Endodermal cell (in vitro differentiated cells): ENCODE data around the gene LRMDA. TPM values are rescaled to one million over a fixed set of nuclear protein-coding genes. Genes with fewer than 3 reads are reported as not detected.

Experiments
- DNase-seq: peaks from one replicate; pipeline ENCODE4 v3.0.0-alpha.2; 2017
- H3K27ac ChIP-seq: 2 replicates; pipeline ENCODE4 v1.5.1; 2013; ENCODE audit warnings: mild to moderate bottlenecking, low read depth, low read length, moderate library complexity
- H3K27me3 ChIP-seq: 2 replicates; pipeline ENCODE4 v1.6.1; 2013; ENCODE audit warnings: mild to moderate bottlenecking, low read length, moderate library complexity; ENCODE audit not compliant: insufficient read depth, control insufficient read depth, poor library complexity, severe bottlenecking
- H3K36me3 ChIP-seq: 2 replicates; pipeline ENCODE4 v1.7.0; 2013; ENCODE audit warnings: mild to moderate bottlenecking, low read length, moderate library complexity; ENCODE audit not compliant: control insufficient read depth, insufficient read depth
- H3K4me1 ChIP-seq: one replicate; pipeline ENCODE4 v1.7.0; 2013; ENCODE audit warnings: low read length; ENCODE audit not compliant: control insufficient read depth, insufficient read depth
- H3K4me3 ChIP-seq: 2 replicates; pipeline ENCODE4 v1.5.1; 2013; ENCODE audit warnings: mild to moderate bottlenecking, low read length, moderate library complexity
- H3K9ac ChIP-seq: 2 replicates; pipeline ENCODE4 v1.6.1; 2013; ENCODE audit warnings: mild to moderate bottlenecking, low read length, moderate library complexity; ENCODE audit not compliant: poor library complexity, severe bottlenecking; ENCODE audit errors: extremely low read depth
- H3K9me3 ChIP-seq: 2 replicates; pipeline ENCODE4 v1.6.1; 2013; ENCODE audit warnings: mild to moderate bottlenecking, low read length, moderate library complexity; ENCODE audit not compliant: control insufficient read depth
- H3K27ac Mint-ChIP-seq: 2 replicates; pipeline ENCODE4 v1.8.0; 2020; ENCODE audit warnings: mixed read lengths
- H3K27me3 Mint-ChIP-seq: 2 replicates; pipeline ENCODE4 v1.8.0; 2021; ENCODE audit warnings: mild to moderate bottlenecking, mixed read lengths; ENCODE audit not compliant: insufficient read depth
- H3K36me3 Mint-ChIP-seq: 2 replicates; pipeline ENCODE4 v1.8.0; 2020; ENCODE audit warnings: low read depth, mixed read lengths
- H3K4me1 Mint-ChIP-seq: 2 replicates; pipeline ENCODE4 v1.8.0; 2020; ENCODE audit warnings: mixed read lengths
- H3K4me3 Mint-ChIP-seq: 2 replicates; pipeline ENCODE4 v1.8.0; 2020; ENCODE audit warnings: mild to moderate bottlenecking, moderate library complexity, mixed read lengths
- H3K9me3 Mint-ChIP-seq: 2 replicates; pipeline ENCODE4 v1.8.0; 2020; ENCODE audit warnings: mild to moderate bottlenecking, mixed read lengths
- CTCF ChIP-seq: fragments of 200-600 bp; sonication (generic); conservative IDR thresholded peaks from 2 replicates; pipeline ENCODE4 v1.5.0; 2021; ENCODE audit warnings: antibody characterized with exemption, mild to moderate bottlenecking
- WGBS, 2 experiments: methylation state at CpG; one replicate each; pipeline versions ENCODE4 v1.1.5 to v1.1.7; 2013; ENCODE audit warnings: missing lambda C conversion rate in 2 of 2, mixed read lengths in 1 of 2; ENCODE audit not compliant: insufficient coverage in 1 of 2, insufficient read length in 1 of 2; 5-methylcytosine and 5-hydroxymethylcytosine counted together
- total RNA-seq, 2 donors: library from RNA; stranded (reverse); fragmentation: NEBNext Ultra II Directional in 1 of 2; extraction: Animal tissue kit (Norgen Biotek cat#: 25700) in 1 of 2; gene quantifications; 2 replicates in 1 of 2; 3 replicates in 1 of 2; pipeline ENCODE4 v1.2.1, GENCODE V29; 2021

LRMDA gene
- total RNA-seq, 2 donors from 2014 or later, result 1.7 to 5.1 TPM

GRCh38 chr10:76116523-76116922 is 685.1 kb downstream of the LRMDA start:
- peaks cover 26% of the 10 kb centered on the region for H3K4me1 ChIP-seq
- Mint-ChIP-seq H3K36me3 (no peaks in the 10 kb centered on the region), H3K4me3 (no peak overlapping the region), H3K9me3 (no peaks in the 10 kb centered on the region), H3K27me3 (peaks cover 2% of the 10 kb centered on the region), H3K4me1 (peaks cover 33% of the 10 kb centered on the region), H3K27ac (no peak overlapping the region)
- no peak overlapping the region for H3K4me3 ChIP-seq
- no peaks in the 10 kb centered on the region for H3K27me3 ChIP-seq
- H3K9ac ChIP-seq, result no peak overlapping the region
- WGBS, 2 experiments, result 87 to 93% methylated on average over 2 to 3 of the region's 3 CpGs
- no peaks in the 10 kb centered on the region for H3K9me3 ChIP-seq
- no peak overlapping the region for H3K27ac ChIP-seq
- no peak for TF ChIP-seq CTCF
- no peak for DNase-seq
- H3K36me3 ChIP-seq, result no peaks in the 10 kb centered on the region

GRCh38 chr10:76117949-76118348 is 686.5 kb downstream of the LRMDA start:
- no peak overlapping the region for H3K4me3 Mint-ChIP-seq
- no peak for TF ChIP-seq CTCF
- peaks cover 18% of the 10 kb centered on the region for H3K4me1 ChIP-seq
- DNase-seq, result no peak
- H3K9me3 ChIP-seq, result no peaks in the 10 kb centered on the region
- H3K27me3 Mint-ChIP-seq, result peaks cover 2% of the 10 kb centered on the region
- H3K36me3 ChIP-seq, result no peaks in the 10 kb centered on the region
- H3K36me3 Mint-ChIP-seq, result no peaks in the 10 kb centered on the region
- H3K9ac ChIP-seq, result no peak overlapping the region
- no peak overlapping the region for H3K27ac ChIP-seq
- H3K27me3 ChIP-seq, result no peaks in the 10 kb centered on the region
- H3K27ac Mint-ChIP-seq, result no peak overlapping the region
- no peak overlapping the region for H3K4me3 ChIP-seq
- H3K4me1 Mint-ChIP-seq, result peaks cover 24% of the 10 kb centered on the region
- H3K9me3 Mint-ChIP-seq, result no peaks in the 10 kb centered on the region

- Histone ChIP-seq H3K27me3 (no peaks in the 10 kb centered on the region), H3K9ac (no peak overlapping the region), H3K36me3 (no peaks in the 10 kb centered on the region), H3K4me3 (no peak overlapping the region), H3K4me1 (peaks cover 7% of the 10 kb centered on the region), H3K9me3 (no peaks in the 10 kb centered on the region), H3K27ac (no peak overlapping the region)
- Mint-ChIP-seq H3K36me3 (no peaks in the 10 kb centered on the region), H3K27me3 (peaks cover 2% of the 10 kb centered on the region), H3K9me3 (no peaks in the 10 kb centered on the region), H3K4me3 (no peak overlapping the region), H3K4me1 (peaks cover 13% of the 10 kb centered on the region), H3K27ac (no peak overlapping the region)
- TF ChIP-seq CTCF, result no peak
- no peak for DNase-seq
- 93% methylated on average over 2 of the region's 2 CpGs; no CpG with 5 or more reads in 1 of the 2 experiments for WGBS, 2 experiments
These were observed 687.6 kb downstream of the LRMDA start for GRCh38 chr10:76119036-76119435.
